Measurements from ENCODE around the gene PLAGL2. TPM values are rescaled to one million over a fixed set of nuclear protein-coding genes. Genes with fewer than 3 reads are reported as not detected.

The PLAGL2 gene
- total RNA-seq, 1 donor from 2014 or later = 1.2 TPM

DNA sequence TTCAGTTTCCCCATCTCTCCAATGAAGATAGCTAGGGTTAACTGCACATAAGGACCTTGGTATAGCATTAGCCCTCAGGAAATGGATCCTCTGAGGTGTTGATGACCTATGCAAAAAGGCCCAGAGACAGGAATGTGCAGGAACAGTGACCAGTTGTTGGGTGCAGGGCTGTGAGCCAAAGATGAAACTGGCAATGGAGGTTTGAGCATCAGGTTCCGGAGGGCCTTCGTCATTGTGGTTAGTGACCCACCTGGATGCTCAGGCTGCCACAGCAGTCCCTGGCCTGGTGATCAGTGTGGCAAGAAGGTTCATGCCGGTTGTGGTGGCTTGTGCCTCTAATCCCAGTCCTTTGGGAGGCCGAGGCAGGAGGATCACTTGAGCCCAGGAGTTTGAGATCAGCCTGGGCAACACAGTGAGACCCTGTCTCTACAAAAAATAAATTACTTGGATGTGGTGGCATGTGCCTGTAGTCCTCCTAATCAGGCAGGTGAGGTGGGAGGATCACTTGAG is 54.3 kb downstream of the PLAGL2 start:
- DNase-seq (ENCODE audit: low spot score) = no peak

DNA sequence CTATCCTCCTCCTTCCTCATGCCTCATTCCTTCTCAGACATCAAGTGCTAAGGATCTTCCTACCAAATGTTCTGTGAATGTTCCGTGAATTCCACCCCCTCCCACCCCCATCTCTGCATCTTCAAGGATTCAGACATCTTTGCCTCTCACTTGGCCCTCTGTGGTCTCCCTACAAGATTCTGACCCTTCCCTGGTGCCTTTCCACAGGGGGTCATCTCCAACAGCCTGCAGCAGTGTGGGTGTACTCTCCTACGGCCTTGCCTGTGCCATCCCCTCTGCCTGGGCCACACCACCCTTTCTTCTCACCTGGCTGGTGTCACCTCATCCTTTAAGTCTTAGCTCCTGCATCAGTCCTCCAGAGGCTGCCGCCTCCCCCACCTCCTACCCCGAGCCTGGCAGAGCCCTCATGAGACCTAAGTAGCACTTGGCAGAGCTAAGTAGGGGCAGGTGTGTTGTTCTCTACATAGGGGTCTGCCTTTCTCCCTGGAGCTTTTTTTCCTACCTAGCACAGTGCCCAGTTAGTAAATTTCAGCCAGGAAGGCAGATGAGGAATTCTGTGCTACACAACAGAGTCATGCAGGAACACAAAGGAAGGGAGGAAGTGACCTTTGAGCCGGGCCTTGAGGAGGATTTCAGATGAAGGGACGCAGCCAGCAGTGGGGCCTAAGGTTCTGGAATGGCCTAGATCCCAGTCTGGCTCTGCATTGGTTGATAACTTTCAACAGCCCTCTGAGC is 55.0 kb downstream of the PLAGL2 start:
- DNase-seq (ENCODE audit: low spot score) = no peak

DNA sequence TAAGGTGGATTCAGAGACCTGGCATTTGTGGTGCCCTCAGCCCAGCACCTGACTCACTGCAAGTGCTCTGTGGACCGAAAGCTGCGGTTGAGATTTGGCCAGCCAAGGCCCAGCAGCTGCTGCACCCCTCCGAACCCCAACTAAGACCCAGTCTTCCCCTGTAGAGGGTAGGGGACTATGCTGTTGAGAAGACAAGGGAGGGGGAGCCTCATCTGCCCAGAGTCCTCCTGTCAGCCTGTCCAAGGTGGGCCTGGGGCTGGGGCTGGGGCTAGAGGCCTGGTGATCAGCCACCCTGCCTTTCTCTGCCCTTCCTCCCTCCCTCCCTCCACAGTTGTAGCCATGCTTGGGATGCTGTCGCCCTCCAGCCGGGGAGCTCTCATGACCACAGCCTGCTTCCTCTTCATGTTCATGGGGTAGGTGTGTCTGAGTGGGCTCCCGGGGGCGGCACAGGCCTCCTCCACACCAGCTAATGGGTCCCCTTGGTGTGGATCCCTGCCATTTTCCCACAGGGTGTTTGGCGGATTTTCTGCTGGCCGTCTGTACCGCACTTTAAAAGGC is 57.2 kb downstream of the PLAGL2 start:
- DNase-seq (ENCODE audit: low spot score) = no peak

DNA sequence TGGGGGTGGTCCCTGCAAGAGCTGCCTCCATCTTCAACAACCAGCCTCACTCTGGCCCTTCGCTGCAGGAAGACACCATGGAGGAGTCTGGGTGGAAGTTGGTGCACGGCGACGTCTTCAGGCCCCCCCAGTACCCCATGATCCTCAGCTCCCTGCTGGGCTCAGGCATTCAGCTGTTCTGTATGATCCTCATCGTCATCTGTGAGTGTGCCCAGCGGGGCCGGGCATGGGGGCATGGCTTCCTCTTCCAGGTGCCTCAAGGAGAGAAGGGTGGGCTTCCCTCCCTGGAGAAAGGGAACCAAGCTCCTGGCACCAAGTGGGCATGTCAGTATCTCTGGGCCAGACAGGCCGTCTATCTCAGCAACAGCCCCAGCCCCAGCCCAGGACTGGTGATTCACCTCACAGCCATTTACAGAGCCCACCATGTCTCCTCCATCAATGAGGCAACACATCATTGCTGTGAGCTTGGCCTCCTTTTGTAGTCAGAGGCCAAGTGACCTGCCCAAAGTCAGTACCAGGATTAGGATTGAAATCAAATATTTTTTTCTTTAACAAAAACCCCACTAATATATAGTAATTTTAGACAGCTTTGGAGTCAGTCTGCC is 57.9 kb downstream of the PLAGL2 start:
- DNase-seq (ENCODE audit: low spot score) = no peak

DNA sequence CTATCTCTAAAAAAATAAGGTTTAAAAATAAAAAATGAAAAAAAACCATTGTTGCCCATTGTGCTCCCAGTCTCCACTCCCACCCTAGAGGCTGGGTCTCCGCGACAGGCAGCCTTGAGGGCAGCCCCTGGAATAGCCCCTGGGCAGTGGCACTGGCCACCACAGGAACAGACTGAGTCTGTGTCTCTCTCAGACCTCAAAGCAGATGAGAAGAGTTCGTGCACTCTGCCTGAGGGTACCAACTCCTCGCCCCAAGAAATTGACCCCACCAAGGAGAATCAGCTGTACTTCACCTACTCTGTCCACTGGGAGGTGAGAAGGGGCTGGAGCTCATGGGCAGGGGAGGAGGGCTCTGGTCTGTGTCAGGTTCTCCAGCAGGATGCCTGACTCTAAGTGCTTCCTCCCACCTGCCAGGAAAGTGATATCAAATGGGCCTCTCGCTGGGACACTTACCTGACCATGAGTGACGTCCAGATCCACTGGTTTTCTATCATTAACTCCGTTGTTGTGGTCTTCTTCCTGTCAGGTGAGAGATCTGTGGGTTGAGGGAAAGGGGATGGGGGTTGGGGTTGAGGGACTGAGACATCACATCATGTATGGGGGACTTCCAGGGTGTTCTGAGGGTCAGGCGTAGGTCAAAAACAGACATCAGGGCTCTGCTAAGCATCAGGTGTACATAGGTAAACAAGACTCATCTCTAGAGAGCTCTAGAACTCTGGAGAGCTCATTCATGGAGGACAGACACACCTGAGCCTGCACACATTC is 62.5 kb downstream of the PLAGL2 start:
- DNase-seq (ENCODE audit: low spot score) = no peak

DNA sequence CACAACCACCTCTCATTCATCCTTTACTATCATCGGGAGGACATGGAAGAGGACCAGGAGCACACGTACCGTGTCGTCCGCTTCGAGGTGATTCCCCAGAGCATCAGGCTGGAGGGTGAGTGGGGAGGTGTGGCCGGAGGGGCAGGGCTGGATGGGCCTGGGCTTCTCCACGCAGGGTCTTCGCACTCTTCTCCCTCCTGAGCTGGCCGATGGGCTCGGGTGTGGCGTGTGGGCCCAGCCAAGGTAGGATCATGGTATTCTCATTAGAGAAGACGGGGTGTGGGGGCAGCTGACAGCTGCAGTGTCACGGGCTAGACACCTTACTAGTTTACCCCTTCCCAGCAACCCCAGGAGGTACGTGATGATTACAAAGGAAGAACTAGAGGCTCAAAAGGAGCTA is 64.6 kb downstream of the PLAGL2 start:
- no peak for DNase-seq (ENCODE audit: low spot score)

Other genes with a start within 250 kb of the PLAGL2 start
- gene XKR7, start 239.6 kb downstream of the PLAGL2 start, total RNA-seq (ENCODE audit: insufficient read depth, low replicate concordance) = 0.48 TPM
- 7.9 TPM for gene CCM2L, start 197.3 kb downstream of the PLAGL2 start, total RNA-seq (ENCODE audit: insufficient read depth, low replicate concordance)
- 6.0 TPM for gene HCK, start 155.5 kb downstream of the PLAGL2 start, total RNA-seq (ENCODE audit: insufficient read depth, low replicate concordance)
- 12.5 TPM for gene TM9SF4, start 98.0 kb downstream of the PLAGL2 start, total RNA-seq (ENCODE audit: insufficient read depth, low replicate concordance)
- 43.1 TPM for gene POFUT1, start 137 bp upstream of the PLAGL2 start, total RNA-seq (ENCODE audit: insufficient read depth, low replicate concordance)
- gene KIF3B, start 69.9 kb upstream of the PLAGL2 start, total RNA-seq (ENCODE audit: insufficient read depth, low replicate concordance) = 20.0 TPM
- gene ASXL1, start 150.6 kb upstream of the PLAGL2 start, total RNA-seq (ENCODE audit: insufficient read depth, low replicate concordance) = 134 TPM

Measured in umbilical cord (tissue), 2 donors.